Stimulated activated naive CD8-positive, alpha-beta T cell treated with anti-CD3 and anti-CD28 coated beads, Interleukin-15, amount 100 ng/mL, for 72 hours (primary cell): Measurements from ENCODE around the gene RNF157.
A peak's percentile ranks its signal among the peaks of the same experiment; 100 is the strongest.

Experiments used
- ATAC-seq: fragments of 150-1000 bp; cut with Tn5 transposase; 2 replicates; pipeline ENCODE4 v1.10.0; 2021; ENCODE audit warnings: mild to moderate bottlenecking, moderate library complexity
- DNase-seq, 2 donors: peaks; one replicate each; pipeline ENCODE4 v3.0.0; 2021 to 2022
- H3K27ac Mint-ChIP-seq, 2 donors: one replicate each; pipeline ENCODE4 v1.8.0; 2022; ENCODE audit warnings: mild to moderate bottlenecking in 2 of 2, mixed read lengths in 2 of 2, moderate library complexity in 2 of 2
- H3K27me3 Mint-ChIP-seq: one replicate; pipeline ENCODE4 v1.8.0; 2022; ENCODE audit warnings: mixed read lengths
- H3K4me1 Mint-ChIP-seq: one replicate; pipeline ENCODE4 v1.8.0; 2022; ENCODE audit warnings: mild to moderate bottlenecking, mixed read lengths
- H3K4me3 Mint-ChIP-seq, 2 donors: one replicate each; pipeline ENCODE4 v1.8.0; 2022; ENCODE audit warnings: mild to moderate bottlenecking in 2 of 2, mixed read lengths in 2 of 2, moderate library complexity in 1 of 2
- H3K9me3 Mint-ChIP-seq, 2 donors: one replicate each; pipeline ENCODE4 v1.8.0; 2022; ENCODE audit warnings: mixed read lengths in 2 of 2

The RNF157 gene

DNA sequence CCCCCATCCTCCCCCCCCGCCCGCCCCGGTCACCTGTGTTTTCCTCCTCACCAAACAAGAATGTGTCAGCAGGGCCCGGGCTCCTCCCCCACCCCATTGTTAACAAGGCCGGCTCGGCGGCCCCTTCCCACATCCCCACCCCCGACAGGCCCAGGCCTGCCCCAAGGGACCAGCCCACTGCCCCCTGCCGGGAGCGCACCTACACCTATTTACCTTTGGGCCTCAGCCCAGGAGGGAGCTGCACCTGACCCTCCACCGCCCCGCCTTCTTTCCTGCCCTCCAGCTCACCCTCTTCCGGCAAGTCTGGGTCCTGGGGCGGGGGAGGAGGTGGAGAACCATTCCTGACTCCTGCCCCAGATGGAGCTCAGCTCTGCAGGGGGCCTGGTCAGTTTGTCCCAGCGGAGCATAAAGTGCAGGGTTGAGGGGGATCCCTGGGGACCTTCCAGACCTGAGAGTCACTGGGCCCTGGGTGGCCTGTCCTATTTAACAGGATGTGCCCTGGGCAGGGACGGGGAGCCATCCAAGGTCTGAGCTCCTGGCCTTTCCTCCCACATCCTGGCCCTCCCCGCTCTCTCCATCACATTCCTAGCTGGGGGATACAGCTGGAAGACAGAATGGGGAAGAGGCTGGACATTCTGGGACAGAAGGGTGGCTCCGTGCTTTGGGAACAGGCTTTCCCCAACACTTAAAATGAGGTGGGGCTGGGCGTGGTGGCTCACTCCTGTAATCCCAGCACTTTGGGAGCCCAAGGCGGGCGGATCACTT, 107.5 kb downstream of the RNF157 start:
- H3K4me3 Mint-ChIP-seq, result no peak overlapping the region
- H3K4me1 Mint-ChIP-seq, result peaks cover 44% of the 10 kb centered on the region
- H3K27ac Mint-ChIP-seq, result peak overlapping the region in 1 of 2 donors; percentile 83
- ATAC-seq (no peak), DNase-seq (no peak)
- no peaks in the 10 kb centered on the region for H3K9me3 Mint-ChIP-seq
- H3K27me3 Mint-ChIP-seq, result no peaks in the 10 kb centered on the region

DNA sequence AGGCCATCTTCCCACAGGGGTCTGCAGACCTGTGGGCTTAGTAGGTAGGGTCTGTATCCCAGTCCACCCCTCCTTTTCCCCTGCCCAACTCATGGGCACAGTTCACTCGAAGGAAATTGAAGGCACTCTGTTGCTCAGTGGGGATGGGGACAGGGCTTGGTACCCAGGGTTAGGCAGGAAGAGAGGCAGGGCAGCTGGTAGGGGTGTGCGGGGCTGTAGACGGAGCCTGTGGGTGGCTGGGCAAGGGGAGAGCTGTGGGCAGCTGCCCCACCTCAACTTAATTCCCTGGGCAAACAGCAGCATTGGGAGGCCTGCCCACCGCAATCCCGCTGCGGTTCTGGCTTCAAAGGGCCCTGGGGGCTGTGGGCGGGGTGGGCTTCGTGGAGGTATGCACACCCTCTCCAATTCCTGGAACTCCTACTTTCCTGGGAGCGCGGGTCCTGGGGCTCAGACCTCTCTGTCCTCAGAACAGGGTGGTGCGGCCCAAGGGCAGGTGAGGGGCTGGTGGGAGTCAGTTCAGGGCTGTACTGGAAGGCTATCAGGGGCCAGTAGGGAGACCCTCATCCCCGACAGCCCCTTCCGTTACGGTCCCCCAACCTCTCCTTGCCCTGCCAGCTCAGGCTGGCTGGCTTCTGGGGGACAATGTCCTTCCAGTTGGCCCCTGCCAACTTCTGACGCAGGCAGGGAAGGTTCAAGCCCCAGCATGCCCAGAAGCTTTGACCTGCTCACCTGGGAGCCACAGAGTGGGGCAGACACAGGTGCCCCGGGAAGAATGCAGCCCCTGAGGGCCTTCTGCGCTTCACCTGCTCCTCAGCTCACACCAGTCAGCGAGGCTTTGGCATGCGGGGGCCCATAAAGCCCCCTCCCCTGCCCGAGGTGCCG, 108.4 kb downstream of the RNF157 start:
- H3K27ac Mint-ChIP-seq, result peak overlapping the region in 1 of 2 donors; percentile 57
- ATAC-seq, result no peak

DNA sequence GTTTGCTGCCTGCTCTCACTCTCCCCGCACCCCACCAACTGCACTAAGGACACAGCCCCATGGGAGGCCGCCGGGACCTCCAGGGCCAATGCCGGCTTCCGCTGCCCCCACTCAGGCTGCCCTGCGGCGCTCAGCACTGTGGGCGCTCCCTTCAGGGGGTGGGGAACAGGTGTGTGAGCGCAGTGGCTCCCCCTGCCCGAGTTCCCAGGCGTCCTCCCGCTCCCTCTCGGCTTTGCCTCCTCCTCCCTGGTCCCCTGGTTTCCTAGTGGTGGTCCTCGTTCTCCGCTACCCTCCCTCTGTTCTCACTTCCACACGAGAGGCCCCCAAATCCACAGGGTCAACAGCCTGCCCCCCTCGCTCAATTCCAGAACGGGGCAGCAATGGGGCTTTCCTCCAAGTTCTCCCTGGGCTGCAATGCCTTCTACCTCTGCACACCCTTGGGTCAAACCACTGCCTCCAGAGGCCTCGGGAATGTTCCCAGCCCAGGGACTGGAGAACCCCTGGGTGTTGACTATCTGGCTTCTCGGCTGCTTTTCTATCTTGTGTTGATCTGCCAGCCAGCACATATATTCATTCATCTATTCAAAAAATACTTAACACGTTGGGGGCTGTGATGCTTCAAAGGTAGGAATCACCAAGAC, 109.1 kb downstream of the RNF157 start:
- ATAC-seq, result no peak
- peaks cover 44% of the 10 kb centered on the region for H3K4me1 Mint-ChIP-seq
- DNase-seq, result no peak
- no peak overlapping the region for H3K4me3 Mint-ChIP-seq
- no peaks in the 10 kb centered on the region for H3K9me3 Mint-ChIP-seq
- peak overlapping the region; percentile 57 to 64 for H3K27ac Mint-ChIP-seq
- H3K27me3 Mint-ChIP-seq, result no peaks in the 10 kb centered on the region

More for the DNA sequence above, 108.4 kb downstream of the RNF157 start:
- H3K4me3 Mint-ChIP-seq, result no peak overlapping the region
- DNase-seq, result no peak
- H3K9me3 Mint-ChIP-seq, result no peaks in the 10 kb centered on the region
- peaks cover 44% of the 10 kb centered on the region for H3K4me1 Mint-ChIP-seq
- no peaks in the 10 kb centered on the region for H3K27me3 Mint-ChIP-seq

DNA sequence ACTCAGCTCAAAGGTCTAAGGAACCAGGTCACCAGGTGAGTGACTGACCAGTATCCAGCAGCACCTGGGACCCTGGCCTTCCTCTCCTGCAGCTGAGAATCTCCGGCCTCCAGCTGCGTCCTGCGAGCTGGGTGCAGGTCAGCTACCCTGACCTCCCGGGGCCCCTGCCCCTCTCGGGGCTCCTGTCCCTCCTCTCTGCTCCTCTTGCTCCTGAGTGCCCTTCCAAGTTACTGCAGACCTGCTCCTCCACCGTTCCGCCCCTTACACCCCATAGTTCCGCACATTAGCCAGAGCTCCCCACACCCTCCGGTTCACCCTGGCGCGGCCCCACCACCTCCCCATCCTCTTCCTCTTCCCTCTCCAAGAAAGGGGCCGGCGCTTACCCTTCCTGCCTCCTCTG, 109.8 kb downstream of the RNF157 start:
- no peak for ATAC-seq
- H3K9me3 Mint-ChIP-seq, result no peaks in the 10 kb centered on the region
- H3K27ac Mint-ChIP-seq, result peak overlapping the region in 1 of 2 donors; percentile 64
- DNase-seq, result no peak
- H3K27me3 Mint-ChIP-seq, result no peaks in the 10 kb centered on the region
- no peak overlapping the region for H3K4me3 Mint-ChIP-seq
- H3K4me1 Mint-ChIP-seq, result peaks cover 39% of the 10 kb centered on the region

DNA sequence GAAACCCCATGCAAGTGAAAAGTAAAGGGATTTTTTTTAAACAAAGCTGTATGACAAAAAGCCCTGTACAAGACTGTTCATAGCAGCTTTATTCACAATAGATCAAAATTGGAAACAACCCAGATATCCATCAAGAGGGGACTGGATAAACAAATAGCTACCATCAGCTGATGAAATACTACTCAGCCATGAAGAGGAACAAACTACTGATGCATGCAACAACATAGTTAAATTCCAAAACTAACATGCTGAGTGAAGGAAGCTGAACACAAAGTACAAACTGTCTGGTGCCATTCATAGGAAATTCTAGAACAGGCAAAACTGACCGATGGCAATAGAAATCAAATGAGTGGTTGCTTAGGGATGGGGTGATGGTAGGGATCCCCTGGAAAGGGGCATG, 114.4 kb downstream of the RNF157 start:
- Mint-ChIP-seq H3K4me1 (peaks cover 57% of the 10 kb centered on the region), H3K9me3 (no peaks in the 10 kb centered on the region), H3K27ac (peak overlapping the region in 1 of 2 donors; percentile 19), H3K27me3 (no peaks in the 10 kb centered on the region), H3K4me3 (no peak overlapping the region)
- DNase-seq, result no peak
- ATAC-seq, result no peak

DNA sequence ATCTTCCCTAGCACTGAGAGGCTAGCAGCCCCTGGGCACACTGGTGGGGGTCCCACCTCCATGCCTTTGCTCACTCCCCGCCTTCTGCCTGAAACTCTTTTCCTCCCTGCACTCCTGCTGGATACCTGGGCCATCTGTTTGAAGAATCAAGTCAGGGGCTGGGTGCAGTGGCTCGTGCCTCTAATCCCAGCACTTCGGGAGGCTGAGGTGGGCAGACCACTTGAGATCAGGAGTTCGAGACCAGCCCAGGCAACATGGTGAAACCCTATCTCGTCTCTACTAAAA, 115.0 kb downstream of the RNF157 start:
- DNase-seq (no peak), ATAC-seq (no peak)
- no peak overlapping the region for H3K4me3 Mint-ChIP-seq
- peaks cover 62% of the 10 kb centered on the region for H3K4me1 Mint-ChIP-seq
- H3K27ac Mint-ChIP-seq, result peak overlapping the region in 1 of 2 donors; percentile 4
- no peaks in the 10 kb centered on the region for H3K9me3 Mint-ChIP-seq
- no peaks in the 10 kb centered on the region for H3K27me3 Mint-ChIP-seq

DNA sequence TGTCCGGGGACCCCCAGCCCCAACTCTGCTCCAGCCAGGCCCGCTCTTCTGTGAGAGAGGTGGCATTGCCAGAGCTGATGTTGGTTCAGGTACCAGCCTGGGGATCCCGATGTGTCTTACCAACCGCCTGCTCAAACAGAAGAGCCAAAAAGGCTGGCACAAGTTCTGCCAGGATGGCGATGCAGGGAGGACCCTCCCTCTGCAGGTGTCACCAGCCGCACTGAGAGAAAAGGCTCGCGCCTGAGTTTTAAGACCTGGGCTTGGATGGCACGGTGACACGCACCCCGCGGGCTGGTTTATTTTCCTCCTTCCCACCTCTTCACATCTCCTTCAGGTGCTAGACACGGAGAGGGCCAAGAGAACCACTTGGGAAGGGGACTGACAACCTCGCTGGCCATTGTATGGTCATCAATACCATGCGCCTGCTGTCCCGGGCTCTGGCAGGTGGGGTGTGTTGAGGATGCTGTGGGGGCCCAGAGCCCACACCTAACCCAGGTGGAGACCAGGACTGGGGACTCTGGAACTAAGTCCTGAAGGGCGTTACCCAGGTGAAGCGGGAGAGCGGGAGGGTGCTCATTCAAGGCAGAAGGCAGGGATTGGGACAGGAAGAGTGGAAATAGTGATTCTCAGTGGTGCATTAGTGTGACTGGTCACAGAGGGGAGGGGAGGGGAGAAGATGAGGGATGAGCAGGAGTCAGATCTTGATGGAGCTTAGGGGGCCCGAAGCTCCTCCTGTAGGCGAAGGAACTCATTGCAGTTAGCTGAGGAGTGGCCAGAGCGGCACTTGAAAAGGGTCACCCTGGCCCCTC, 115.5 kb downstream of the RNF157 start:
- peaks cover 62% of the 10 kb centered on the region for H3K4me1 Mint-ChIP-seq
- ATAC-seq (no peak), DNase-seq (no peak)
- H3K27me3 Mint-ChIP-seq, result no peaks in the 10 kb centered on the region
- H3K9me3 Mint-ChIP-seq, result no peaks in the 10 kb centered on the region
- no peak overlapping the region for H3K4me3 Mint-ChIP-seq
- peak overlapping the region; percentile 4 to 57 for H3K27ac Mint-ChIP-seq

DNA sequence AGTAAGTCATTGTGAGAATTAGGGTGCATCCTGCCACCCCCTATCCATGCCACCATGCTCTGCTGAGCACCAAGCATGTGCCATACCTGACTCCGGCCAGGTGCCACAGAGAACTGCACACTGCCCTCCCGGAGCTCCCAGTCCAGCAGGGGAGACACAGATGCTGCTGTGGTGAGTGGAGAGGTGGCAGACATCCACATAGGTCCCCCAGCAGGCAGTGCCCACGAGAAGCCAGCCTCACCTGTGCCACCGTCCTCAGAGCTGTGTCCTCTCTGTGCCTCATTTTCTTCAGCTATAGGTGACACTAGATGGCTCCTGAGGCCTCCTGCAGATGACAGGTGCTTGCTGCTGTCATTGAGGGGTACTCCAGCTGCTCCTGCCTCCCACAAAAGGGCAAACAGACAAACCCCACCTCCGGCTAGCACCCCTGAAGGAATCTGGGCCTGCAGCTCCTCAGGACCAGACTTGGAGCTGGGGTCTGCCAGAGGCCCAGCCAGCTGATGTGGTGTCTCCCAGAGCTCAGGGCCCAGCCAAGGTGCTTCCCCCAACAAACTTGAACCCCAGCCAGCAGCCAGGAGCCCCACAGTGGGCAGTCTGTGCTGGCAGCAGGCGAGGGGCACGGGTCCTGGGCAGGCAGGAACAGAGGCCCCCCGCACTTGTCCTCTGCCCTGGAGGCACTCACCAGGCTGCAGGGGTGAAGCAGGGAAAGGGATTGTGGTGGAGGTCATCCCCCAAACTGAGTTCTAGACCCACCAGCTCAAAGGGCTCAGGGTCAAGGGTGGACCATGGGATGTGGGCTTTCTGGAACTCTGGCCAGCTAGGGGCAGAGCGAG, 116.3 kb downstream of the RNF157 start:
- Mint-ChIP-seq H3K4me1 (peaks cover 62% of the 10 kb centered on the region), H3K27me3 (no peaks in the 10 kb centered on the region), H3K4me3 (no peak overlapping the region), H3K27ac (peak overlapping the region; percentile 5 to 82), H3K9me3 (no peaks in the 10 kb centered on the region)
- DNase-seq (no peak), ATAC-seq (no peak)

DNA sequence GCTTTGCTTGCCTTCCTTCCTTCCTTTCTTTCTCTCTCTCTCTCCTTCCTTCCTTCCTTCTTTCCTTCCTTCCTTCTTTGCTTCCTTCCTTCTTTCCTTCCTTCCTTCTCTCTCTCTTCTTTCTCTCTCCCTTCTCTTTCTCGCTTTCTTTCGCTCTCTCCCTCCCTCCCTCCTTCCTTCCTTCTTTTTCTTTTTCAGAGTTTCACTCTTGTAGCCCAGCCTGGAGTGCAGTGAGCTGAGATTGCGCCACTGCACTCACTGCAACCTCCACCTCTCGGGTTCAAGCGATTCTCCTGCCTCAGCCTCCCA, 117.1 kb downstream of the RNF157 start:
- H3K4me3 Mint-ChIP-seq, result peak overlapping the region in 1 of 2 donors; percentile 11
- H3K4me1 Mint-ChIP-seq, result peaks cover 62% of the 10 kb centered on the region

DNA sequence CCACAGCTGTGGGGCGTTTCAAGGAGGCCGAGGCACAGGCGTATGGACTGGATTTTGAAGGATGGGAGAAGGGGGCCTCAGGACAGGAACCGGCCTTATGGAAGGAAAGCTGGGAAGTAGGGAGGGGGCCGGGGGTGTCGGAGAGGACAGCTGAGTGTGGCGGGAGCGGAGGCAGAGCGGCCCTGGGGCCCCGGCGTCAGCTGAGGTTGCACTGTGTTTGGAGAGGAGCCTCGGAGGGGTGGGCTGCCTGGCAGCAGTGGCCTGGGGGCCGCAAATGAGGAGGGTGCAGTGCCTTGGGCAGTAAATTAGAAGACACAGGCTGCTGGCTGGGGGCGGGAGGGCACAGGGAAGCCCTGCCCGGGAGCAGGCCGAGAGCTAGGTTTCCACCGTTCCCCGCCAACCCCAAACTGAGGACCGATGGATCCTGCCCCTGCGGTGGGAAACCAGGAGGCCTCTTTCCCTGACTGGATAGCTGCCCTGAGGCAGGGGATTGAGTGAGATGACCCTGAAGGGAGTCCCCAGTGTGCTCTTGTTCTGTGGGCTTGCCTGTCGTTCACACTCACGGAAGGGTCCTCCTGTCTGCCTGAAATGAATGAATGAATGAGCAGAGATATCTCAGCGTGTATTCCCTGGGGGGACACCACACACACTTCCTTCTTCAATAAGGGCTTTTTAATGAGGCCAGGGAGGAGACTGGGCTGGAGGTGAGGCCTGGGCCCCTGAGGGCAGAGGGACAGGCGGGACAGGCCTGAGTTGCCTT, 117.7 kb downstream of the RNF157 start:
- Mint-ChIP-seq H3K4me1 (peaks cover 62% of the 10 kb centered on the region), H3K9me3 (no peaks in the 10 kb centered on the region), H3K27me3 (no peaks in the 10 kb centered on the region), H3K27ac (peak overlapping the region; percentile 54 to 91), H3K4me3 (peak overlapping the region; percentile 40 to 61)
- ATAC-seq (no peak), DNase-seq (no peak)

More for the DNA sequence above, 117.1 kb downstream of the RNF157 start:
- DNase-seq (no peak), ATAC-seq (no peak)
- H3K27ac Mint-ChIP-seq, result no peak overlapping the region
- H3K9me3 Mint-ChIP-seq, result no peaks in the 10 kb centered on the region
- no peaks in the 10 kb centered on the region for H3K27me3 Mint-ChIP-seq

DNA sequence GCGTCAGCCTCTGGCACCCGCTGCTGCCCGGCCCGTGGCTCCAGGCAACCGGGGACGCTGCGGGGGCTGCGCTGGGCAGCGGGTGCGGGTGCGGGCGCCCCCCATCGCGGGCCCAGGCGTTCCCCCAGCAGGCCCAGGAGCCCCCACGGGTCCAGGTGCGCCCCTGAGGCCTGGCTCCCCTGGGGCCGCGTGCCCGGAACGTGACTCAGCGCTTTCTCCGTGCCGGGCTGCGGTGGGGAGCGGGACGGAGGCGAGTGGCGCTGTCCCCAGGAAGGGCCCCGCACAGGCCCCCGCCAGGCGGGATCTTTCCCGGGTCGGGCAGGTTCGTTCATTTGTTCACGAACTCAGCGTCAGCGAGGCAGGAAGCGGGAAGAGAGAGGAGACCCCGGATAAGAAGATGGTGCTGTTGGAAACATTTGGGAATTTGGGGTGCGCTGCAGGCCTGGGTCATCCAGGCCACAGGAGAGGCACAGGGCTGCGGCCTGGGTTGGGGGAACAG, 118.3 kb downstream of the RNF157 start:
- ATAC-seq (peak; percentile 47), DNase-seq (no peak)
- no peaks in the 10 kb centered on the region for H3K9me3 Mint-ChIP-seq
- H3K27me3 Mint-ChIP-seq, result no peaks in the 10 kb centered on the region
- H3K27ac Mint-ChIP-seq, result peak overlapping the region; percentile 54 to 91
- H3K4me1 Mint-ChIP-seq, result peaks cover 56% of the 10 kb centered on the region
- H3K4me3 Mint-ChIP-seq, result peak overlapping the region; percentile 61 to 75

DNA sequence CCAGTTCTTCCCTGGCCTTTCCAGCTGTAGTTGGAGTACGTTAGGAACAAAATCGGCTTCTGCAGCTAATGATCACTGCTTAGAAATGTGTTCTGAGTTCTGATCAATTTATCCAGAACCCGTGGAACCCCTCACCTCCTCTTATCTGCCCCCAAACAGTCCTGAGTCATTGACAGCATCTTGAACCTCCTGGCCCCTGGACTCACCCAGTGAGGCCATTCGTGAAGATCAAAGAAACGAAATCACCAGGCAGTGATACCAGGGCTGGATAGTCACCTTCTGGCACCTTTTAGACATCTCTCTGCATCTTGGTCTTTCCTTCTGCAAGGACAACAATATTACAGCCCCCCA, 119.7 kb downstream of the RNF157 start:
- peak overlapping the region in 1 of 2 donors; percentile 44 for H3K4me3 Mint-ChIP-seq
- DNase-seq (no peak), ATAC-seq (no peak)
- peak overlapping the region; percentile 72 to 89 for H3K27ac Mint-ChIP-seq
- no peaks in the 10 kb centered on the region for H3K9me3 Mint-ChIP-seq
- H3K4me1 Mint-ChIP-seq, result peaks cover 46% of the 10 kb centered on the region
- H3K27me3 Mint-ChIP-seq, result no peaks in the 10 kb centered on the region

DNA sequence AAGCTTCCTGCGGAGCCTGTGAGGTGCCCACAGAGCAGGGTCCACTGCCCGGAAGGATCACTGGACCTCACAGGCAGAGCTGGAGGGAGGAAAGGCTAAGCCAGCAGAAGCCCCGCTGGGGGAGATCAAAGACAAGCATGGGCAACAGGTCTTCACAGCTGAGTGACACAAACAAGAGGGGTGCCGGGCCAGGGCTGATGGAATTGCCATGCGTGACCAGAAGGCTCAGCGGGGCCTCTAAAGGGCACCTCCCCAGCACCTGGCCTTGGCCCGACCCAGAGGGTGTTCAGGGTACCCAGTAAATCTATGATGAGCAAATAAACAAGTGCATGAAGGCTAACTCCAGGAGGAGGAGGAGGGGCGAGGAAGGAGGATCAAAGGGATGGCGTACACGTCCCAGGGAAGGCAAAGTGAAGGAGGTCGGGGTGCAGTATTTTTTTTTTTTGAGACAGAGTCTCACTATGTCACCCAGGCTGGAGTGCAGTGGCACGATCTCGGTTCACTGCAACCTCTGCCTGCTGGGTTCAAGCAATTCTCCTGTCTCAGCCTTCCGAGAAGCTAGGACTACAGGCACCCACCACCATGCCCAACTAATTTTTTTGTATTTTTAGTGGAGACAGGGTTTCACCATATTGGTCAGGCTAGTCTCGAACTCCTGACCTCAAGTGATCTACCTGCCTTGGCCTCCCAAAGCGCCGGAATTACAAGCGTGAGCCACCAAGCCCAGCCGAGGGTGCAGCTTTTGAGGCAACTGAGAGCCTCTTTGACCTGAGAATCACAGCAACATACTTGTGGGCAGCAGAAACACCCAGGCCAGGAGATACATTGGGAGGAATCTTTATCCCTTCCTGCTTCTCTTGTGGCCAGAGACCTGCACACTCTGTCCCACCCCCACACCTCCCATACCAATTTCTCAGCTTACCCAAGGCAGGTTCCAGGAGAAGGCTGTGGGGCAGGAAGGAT, 120.6 kb downstream of the RNF157 start:
- Mint-ChIP-seq H3K27me3 (no peaks in the 10 kb centered on the region), H3K4me3 (no peak overlapping the region), H3K27ac (no peak overlapping the region), H3K4me1 (peaks cover 38% of the 10 kb centered on the region), H3K9me3 (no peaks in the 10 kb centered on the region)
- DNase-seq (no peak), ATAC-seq (no peak)
